OCI-LY3 (cell line): ENCODE results near the gene DOK5.
"Not testable (repeated sequence)": the region's sequence is repeated elsewhere in the genome, so short reads cannot be mapped to it uniquely, and the experiment has no call there.

Experiments
- H2AFZ ChIP-seq: fragments of 200-600, 300-600 bp; shearing (Covaris generic); 2 replicates; pipeline ENCODE4 v1.6.0; 2014; ENCODE audit warnings: antibody characterized with exemption, low read depth, low read length
- H3K27ac ChIP-seq: fragments of 200-600, 300-600 bp; sonication (generic); 2 replicates; pipeline ENCODE4 v1.5.1; 2014; ENCODE audit warnings: mild to moderate bottlenecking, low read length, moderate library complexity, mixed read lengths
- H3K27me3 ChIP-seq: fragments of 200-600, 300-600 bp; sonication (generic); 2 replicates; pipeline ENCODE4 v1.6.1; 2014; ENCODE audit warnings: low read depth, low read length, mixed read lengths
- H3K36me3 ChIP-seq: fragments of 200-600, 300-600 bp; sonication (generic); replicated peaks from 2 replicates; pipeline ENCODE3; 2014; ENCODE audit warnings: low read depth, low read length, mixed read lengths
- H3K4me1 ChIP-seq: fragments of 300-600, 200-600 bp; sonication (generic); 2 replicates; pipeline ENCODE4 v1.6.1; 2014; ENCODE audit warnings: low read length, mixed read lengths
- H3K4me2 ChIP-seq: fragments of 200-600, 300-600 bp; sonication (generic); 2 replicates; pipeline ENCODE4 v1.6.1; 2014; ENCODE audit warnings: low read length, mixed read lengths
- H3K4me3 ChIP-seq: fragments of 300-600, 200-600 bp; sonication (generic); 2 replicates; pipeline ENCODE4 v1.5.1; 2014; ENCODE audit warnings: antibody characterized with exemption, mild to moderate bottlenecking, low read length, moderate library complexity
- H3K79me2 ChIP-seq: fragments of 300-600, 200-600 bp; shearing (Covaris generic); 2 replicates; pipeline ENCODE4 v1.6.1; 2014; ENCODE audit warnings: mild to moderate bottlenecking, low read length, mixed read lengths
- H3K9ac ChIP-seq: fragments of 300-600, 200-600 bp; shearing (Covaris generic); 2 replicates; pipeline ENCODE4 v1.6.0; 2014; ENCODE audit warnings: mild to moderate bottlenecking, low read length, moderate library complexity
- H3K9me3 ChIP-seq: fragments of 200-600, 300-600 bp; shearing (Covaris generic); 2 replicates; pipeline ENCODE4 v1.6.1; 2014; ENCODE audit warnings: low read length, mixed read lengths; ENCODE audit not compliant: insufficient read depth
- H4K20me1 ChIP-seq: fragments of 200-600, 300-600 bp; sonication (generic); 2 replicates; pipeline ENCODE4 v1.6.1; 2016; ENCODE audit warnings: low read length, mixed read lengths; ENCODE audit not compliant: insufficient read depth
- CTCF ChIP-seq: fragments of 200-600, 300-600 bp; sonication (generic); IDR thresholded peaks from 2 replicates; pipeline ENCODE4 v1.5.1; 2014; ENCODE audit warnings: antibody characterized with exemption, low read length, low read depth
- EZH2phosphoT487 ChIP-seq: fragments of 200-600 bp; shearing (Covaris generic); IDR thresholded peaks from 2 replicates; pipeline ENCODE4 v1.6.1; 2018; ENCODE audit warnings: antibody characterized with exemption, mixed run types, low read depth

Gene DOK5

DNA sequence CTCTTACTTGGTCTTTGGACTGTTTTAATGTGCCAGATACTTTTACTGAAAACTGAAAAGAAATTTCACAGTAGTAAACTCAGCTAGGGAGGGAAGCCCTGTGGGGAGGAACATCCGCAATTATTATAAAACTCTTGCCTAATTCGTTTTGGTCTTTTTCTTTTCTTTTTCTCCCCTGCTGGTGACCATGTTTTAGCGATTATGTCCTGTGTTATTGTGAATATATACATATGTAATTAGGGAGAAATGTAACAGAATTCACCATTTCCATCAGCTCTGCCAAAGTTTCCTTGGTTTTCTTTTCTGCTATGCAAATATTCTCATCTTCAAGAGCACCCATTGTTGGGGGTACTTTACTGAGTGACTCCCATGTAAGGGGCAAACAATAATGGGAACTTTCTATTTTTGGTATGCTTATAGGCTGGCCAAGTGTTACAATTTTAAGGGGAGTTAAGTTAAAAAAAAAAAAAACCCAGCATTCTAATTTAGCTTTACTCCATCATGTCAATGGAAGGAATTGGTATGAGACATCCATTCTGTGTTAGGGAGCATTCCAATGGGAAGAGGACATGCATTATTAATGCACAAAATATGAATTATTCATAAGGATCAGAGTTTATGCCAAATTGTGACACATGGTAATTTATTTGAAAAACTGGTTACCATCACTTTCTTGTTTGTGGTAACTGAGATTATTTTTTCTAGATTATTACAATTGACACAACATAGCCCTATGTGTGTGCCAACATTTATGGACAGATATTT is 2.0 kb downstream of the DOK5 start:
- no peak overlapping the region for H3K9ac ChIP-seq
- H3K4me2 ChIP-seq = no peak overlapping the region
- H3K79me2 ChIP-seq = no peaks in the 10 kb centered on the region
- H2AFZ ChIP-seq = no peak overlapping the region
- H3K4me3 ChIP-seq = no peak overlapping the region
- peaks cover 6% of the 10 kb centered on the region for H3K36me3 ChIP-seq
- no peak for TF ChIP-seq EZH2phosphoT487
- TF ChIP-seq CTCF = no peak
- no peak overlapping the region for H3K27ac ChIP-seq
- peaks cover 28% of the 10 kb centered on the region for H3K4me1 ChIP-seq
- peaks cover 6% of the 10 kb centered on the region for H3K9me3 ChIP-seq
- H4K20me1 ChIP-seq = no peaks in the 10 kb centered on the region
- H3K27me3 ChIP-seq = no peaks in the 10 kb centered on the region

DNA sequence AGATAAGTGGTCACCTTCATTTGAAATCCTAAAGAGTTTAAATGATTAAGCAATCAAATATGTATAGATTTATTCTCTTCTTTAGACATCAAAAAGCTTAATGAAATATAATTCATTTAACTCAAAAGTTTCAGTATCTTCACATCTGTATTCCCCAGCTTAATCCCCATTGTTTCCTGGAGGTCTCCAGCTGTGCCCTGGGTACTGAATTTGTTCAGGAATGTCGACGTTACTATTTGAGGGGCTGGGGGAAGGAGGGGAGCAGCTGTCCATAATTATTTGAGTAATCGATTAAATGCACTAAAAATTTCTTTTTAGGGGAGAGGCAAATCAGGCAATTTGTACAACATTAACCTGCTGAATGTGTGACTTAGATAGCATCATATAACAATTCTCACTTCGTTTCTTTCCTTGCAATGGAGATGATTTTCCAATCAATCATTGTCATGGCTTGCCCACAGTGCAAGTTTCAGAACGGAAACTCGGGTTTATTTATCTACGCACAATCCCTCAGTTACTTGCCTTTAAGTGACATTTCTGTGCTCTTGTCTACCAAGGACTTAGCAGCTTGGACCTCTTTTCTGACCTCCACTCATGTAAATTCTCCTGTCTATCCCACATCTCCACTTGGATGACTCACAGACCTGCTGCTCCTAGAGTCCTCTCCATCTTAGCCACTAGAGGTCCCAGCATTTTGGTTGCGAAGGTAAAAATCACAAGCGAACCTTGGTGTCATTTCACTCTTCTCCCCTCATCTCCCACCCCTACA is 3.9 kb downstream of the DOK5 start:
- Histone ChIP-seq H3K4me2 (peak overlapping the region; percentile 1; the same call in 1 of the 2 replicates), H3K27ac (no peak overlapping the region), H3K36me3 (no peaks in the 10 kb centered on the region), H3K9me3 (no peaks in the 10 kb centered on the region; the same call in 1 of the 2 replicates), H3K4me1 (peaks cover 16% of the 10 kb centered on the region), H2AFZ (no peak overlapping the region), H3K9ac (no peak overlapping the region), H3K79me2 (no peaks in the 10 kb centered on the region), H4K20me1 (no peaks in the 10 kb centered on the region), H3K4me3 (no peak overlapping the region), H3K27me3 (no peaks in the 10 kb centered on the region)
- no peak for TF ChIP-seq EZH2phosphoT487
- peak; percentile 44 for TF ChIP-seq CTCF

GRCh38 chr20:54479937-54480336 is 4.5 kb downstream of the DOK5 start:
- H3K4me1 ChIP-seq, H3K27ac ChIP-seq, H3K9me3 ChIP-seq, H3K9ac ChIP-seq, H3K79me2 ChIP-seq, H3K36me3 ChIP-seq, H2AFZ ChIP-seq, H4K20me1 ChIP-seq, H3K27me3 ChIP-seq, H3K4me3 ChIP-seq: not testable (repeated sequence)
- peak overlapping the region; percentile 1; the same call in 1 of the 2 replicates for H3K4me2 ChIP-seq

- no peaks in the 10 kb centered on the region; the same call in 1 of the 2 replicates for H3K9me3 ChIP-seq
- H2AFZ ChIP-seq = no peak overlapping the region
- no peak overlapping the region for H3K4me3 ChIP-seq
- TF ChIP-seq CTCF = no peak
- no peaks in the 10 kb centered on the region for H3K79me2 ChIP-seq
- no peaks in the 10 kb centered on the region for H3K36me3 ChIP-seq
- no peak overlapping the region for H3K4me2 ChIP-seq
- H3K27ac ChIP-seq = no peak overlapping the region
- H4K20me1 ChIP-seq = no peaks in the 10 kb centered on the region
- no peaks in the 10 kb centered on the region for H3K27me3 ChIP-seq
- 0 out of 2 replicates have a peak, but pooled peaks cover 6% of the 10 kb centered on the region for H3K4me1 ChIP-seq
- H3K9ac ChIP-seq = no peak overlapping the region
Measured at GRCh38 chr20:54481442-54481841, 6.0 kb downstream of the DOK5 start.
